Pancreas (tissue), 10 donors: Measurements from ENCODE around the gene GAB2. TPM values are rescaled to one million over a fixed set of nuclear protein-coding genes. Genes with fewer than 3 reads are reported as not detected.

Experiments used
- ATAC-seq, 4 donors: fragments of 200-7000 bp; cut with Tn5 transposase; one replicate each; pipeline versions ENCODE4 v1.8.0 to v1.9.1; 2020; ENCODE audit warnings: mild to moderate bottlenecking in 4 of 4, moderate library complexity in 4 of 4
- DNase-seq, 6 donors: peaks; one replicate each; pipeline ENCODE4 v3.0.0-alpha.2; 2020
- FAIRE-seq: peaks from 2 replicates; lab custom pipeline; 2012; peaks lifted over from hg19 to GRCh38; lab: Jason Lieb, UNC
- H3K27ac ChIP-seq, 4 donors: fragments of 200-600 bp; sonication (generic); 1 replicate in 3 of 4; 2 replicates in 1 of 4; pipeline versions ENCODE4 v1.5.0 to v1.8.0; 2020
- H3K27me3 ChIP-seq, 4 donors: fragments of 200-600 bp; one replicate each; pipeline ENCODE4 v1.8.0; 2021
- H3K36me3 ChIP-seq, 3 donors: fragments of 200-600 bp; sonication (generic) in 1 of 3; one replicate each; pipeline versions ENCODE4 v1.5.0 to v1.8.0; 2020 to 2021
- H3K4me1 ChIP-seq, 3 donors: fragments of 200-600 bp; one replicate each; pipeline ENCODE4 v1.8.0; 2021
- H3K4me3 ChIP-seq, 4 donors: fragments of 200-600 bp; sonication (generic) in 2 of 4; one replicate each; pipeline versions ENCODE4 v1.5.0 to v1.8.0; 2020 to 2021
- H3K9me3 ChIP-seq, 4 donors: fragments of 200-600 bp; one replicate each; pipeline ENCODE4 v1.8.0; 2021
- WGBS, 2 donors: extraction: QIAGEN DNeasy Blood & Tissue Kit; methylation state at CpG; one replicate each; pipeline ENCODE4 v1.1.7; 2013; 5-methylcytosine and 5-hydroxymethylcytosine counted together
- intact Hi-C, 3 donors: fragments of 100-400 bp; cut with DNase I; formaldehyde crosslinking; loops; one replicate each; pipeline versions ENCODE4 v1.11.1 to v1.14.2; 2022
- polyA plus RNA-seq, 2 donors: library from polyadenylated mRNA; stranded (reverse); fragments of 200-250 nt; gene quantifications; one replicate each; pipeline ENCODE4 v1.2.3, GENCODE V29; 2013
- total RNA-seq, 6 donors: library from RNA; stranded (reverse); fragmentation: NEBNext Ultra II Directional in 4 of 6; extraction: Animal tissue kit (Norgen Biotek cat#: 25700) in 4 of 6; gene quantifications; one replicate each; pipeline versions ENCODE4 v1.2.1 to v1.2.4, GENCODE V29; 2021 to 2023
- TF ChIP-seq, protein P1 (sequence below), 4 donors: fragments of 200-600 bp; sonication (generic) in 3 of 4; IDR thresholded peaks; one replicate each; pipeline versions ENCODE4 v1.5.0 to v1.8.0; 2021; ENCODE audit warnings: antibody characterized with exemption in 4 of 4
- donor health status: healthy with polysubstance abuse.
- donor health status: DM: no; HTN: no; CAD: no; lungs with moderate emphysema.
- donor health status: DM: no; HTN: no; CAD: no.
- donor health status: control.
- donor health status: control.
- donor health status: Bipolar disorder and iron deficiency.
- donor health status: DM: yes; HTN: yes; CAD: no.
- donor health status: DM: no; HTN: no; CAD: no.
- donor health status: DM: no; HTN: no; CAD: no.
- donor health status: DM: yes; HTN: yes; CAD: no.

The GAB2 gene
- total and polyA plus RNA-seq, 8 donors, result 3.1 to 17.8 (median 9.4) TPM

- Histone ChIP-seq H3K27ac (no peak overlapping the region), H3K4me3 (no peak overlapping the region), H3K27me3 (no peaks in the 10 kb centered on the region), H3K9me3 (no peaks in the 10 kb centered on the region), H3K4me1 (no peaks in the 10 kb centered on the region), H3K36me3 (peaks cover 0 to 24% (median 0%) of the 10 kb centered on the region in 3 donors)
- ATAC-seq (no peak), FAIRE-seq (no peak), DNase-seq (no peak)
- intact Hi-C loops, result no loop called here
- TF ChIP-seq, protein P1, sequence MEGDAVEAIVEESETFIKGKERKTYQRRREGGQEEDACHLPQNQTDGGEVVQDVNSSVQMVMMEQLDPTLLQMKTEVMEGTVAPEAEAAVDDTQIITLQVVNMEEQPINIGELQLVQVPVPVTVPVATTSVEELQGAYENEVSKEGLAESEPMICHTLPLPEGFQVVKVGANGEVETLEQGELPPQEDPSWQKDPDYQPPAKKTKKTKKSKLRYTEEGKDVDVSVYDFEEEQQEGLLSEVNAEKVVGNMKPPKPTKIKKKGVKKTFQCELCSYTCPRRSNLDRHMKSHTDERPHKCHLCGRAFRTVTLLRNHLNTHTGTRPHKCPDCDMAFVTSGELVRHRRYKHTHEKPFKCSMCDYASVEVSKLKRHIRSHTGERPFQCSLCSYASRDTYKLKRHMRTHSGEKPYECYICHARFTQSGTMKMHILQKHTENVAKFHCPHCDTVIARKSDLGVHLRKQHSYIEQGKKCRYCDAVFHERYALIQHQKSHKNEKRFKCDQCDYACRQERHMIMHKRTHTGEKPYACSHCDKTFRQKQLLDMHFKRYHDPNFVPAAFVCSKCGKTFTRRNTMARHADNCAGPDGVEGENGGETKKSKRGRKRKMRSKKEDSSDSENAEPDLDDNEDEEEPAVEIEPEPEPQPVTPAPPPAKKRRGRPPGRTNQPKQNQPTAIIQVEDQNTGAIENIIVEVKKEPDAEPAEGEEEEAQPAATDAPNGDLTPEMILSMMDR (IDR thresholded peaks at IDR 0.05), result no peak
- 94 to 95% methylated on average over 14 of the region's 14 CpGs for WGBS, 2 donors
These were observed 199.7 kb downstream of the GAB2 start for GRCh38 chr11:78217650-78218541.

DNA sequence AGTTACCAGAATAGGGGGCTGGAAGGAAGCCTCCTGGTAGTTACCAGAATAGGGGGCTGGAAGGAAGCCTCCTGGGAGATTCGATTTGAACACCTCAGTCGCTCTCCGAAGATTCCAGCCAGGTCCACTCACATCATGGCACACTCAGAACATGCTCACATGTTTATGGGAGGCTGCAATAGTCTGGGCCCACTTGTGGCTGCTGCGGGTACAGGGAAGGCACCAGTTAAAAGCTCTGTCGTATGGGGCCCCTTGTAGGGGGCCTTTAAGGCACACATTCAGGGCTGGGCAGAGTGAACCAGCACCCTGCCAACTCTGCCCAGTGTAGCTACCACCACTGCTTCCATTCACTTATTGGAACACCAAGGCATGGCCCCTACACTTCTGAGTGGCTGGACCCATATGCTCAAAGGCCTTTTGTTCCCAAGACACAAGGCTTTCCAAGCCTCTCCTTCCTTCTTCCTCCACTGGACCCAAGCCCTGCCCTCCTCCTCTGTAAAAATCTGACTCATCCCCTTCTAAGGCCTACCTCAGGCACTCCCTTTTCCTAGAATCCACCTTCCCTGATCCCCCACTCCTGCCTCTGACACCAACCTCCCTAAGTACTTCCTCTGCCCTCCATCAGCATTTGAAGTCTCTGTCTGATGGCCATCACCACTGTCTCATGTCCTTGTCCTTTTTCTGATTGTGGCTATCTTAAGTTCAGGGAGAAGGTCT, 200.9 kb downstream of the GAB2 start:
- TF ChIP-seq, protein P1 (IDR thresholded peaks at IDR 0.05), result no peak
- no peaks in the 10 kb centered on the region for H3K27me3 ChIP-seq
- intact Hi-C loops, result no loop called here
- no peak overlapping the region for H3K27ac ChIP-seq
- peaks cover 0 to 22% (median 0%) of the 10 kb centered on the region in 3 donors for H3K36me3 ChIP-seq
- no peak for ATAC-seq
- no peaks in the 10 kb centered on the region for H3K4me1 ChIP-seq
- no peaks in the 10 kb centered on the region for H3K9me3 ChIP-seq
- WGBS, 2 donors, result 91 to 95% methylated on average over 5 of the region's 5 CpGs
- no peak for FAIRE-seq
- no peak overlapping the region for H3K4me3 ChIP-seq
- DNase-seq, result no peak

- intact Hi-C loops, result no loop called here
- Histone ChIP-seq H3K4me1 (no peaks in the 10 kb centered on the region), H3K36me3 (peaks cover 0 to 16% (median 0%) of the 10 kb centered on the region in 3 donors), H3K4me3 (no peak overlapping the region), H3K27me3 (no peaks in the 10 kb centered on the region), H3K27ac (no peak overlapping the region), H3K9me3 (no peaks in the 10 kb centered on the region)
- TF ChIP-seq, protein P1 (IDR thresholded peaks at IDR 0.05), result no peak
- WGBS, 2 donors, result 81 to 89% methylated on average over 3 of the region's 3 CpGs
- no peak for FAIRE-seq
- no peak for DNase-seq
- ATAC-seq, result no peak
These were observed 201.6 kb downstream of the GAB2 start for GRCh38 chr11:78216021-78216420.

GRCh38 chr11:78214331-78215194, 203.1 kb downstream of the GAB2 start:
- TF ChIP-seq, protein P1 (IDR thresholded peaks at IDR 0.05), result no peak
- intact Hi-C loops, result no loop called here

More at GRCh38 chr11:78214331-78215194, 203.1 kb downstream of the GAB2 start:
- Histone ChIP-seq H3K4me3 (no peak overlapping the region), H3K36me3 (peaks cover 0 to 22% (median 4%) of the 10 kb centered on the region in 3 donors), H3K4me1 (no peaks in the 10 kb centered on the region), H3K27ac (no peak overlapping the region), H3K27me3 (no peaks in the 10 kb centered on the region), H3K9me3 (no peaks in the 10 kb centered on the region)
- WGBS, 2 donors, result 76 to 91% methylated on average over 11 to 12 of the region's 12 CpGs
- DNase-seq (no peak), FAIRE-seq (no peak), ATAC-seq (no peak)
